NCI-H1930 (cell line): ENCODE results near the gene CRYZL1.

Experiments used
- DNase-seq, 2 experiments: peaks; one replicate each; lab custom pipeline; 2025; lab: John Stamatoyannopoulos, UW

The CRYZL1 gene

DNA sequence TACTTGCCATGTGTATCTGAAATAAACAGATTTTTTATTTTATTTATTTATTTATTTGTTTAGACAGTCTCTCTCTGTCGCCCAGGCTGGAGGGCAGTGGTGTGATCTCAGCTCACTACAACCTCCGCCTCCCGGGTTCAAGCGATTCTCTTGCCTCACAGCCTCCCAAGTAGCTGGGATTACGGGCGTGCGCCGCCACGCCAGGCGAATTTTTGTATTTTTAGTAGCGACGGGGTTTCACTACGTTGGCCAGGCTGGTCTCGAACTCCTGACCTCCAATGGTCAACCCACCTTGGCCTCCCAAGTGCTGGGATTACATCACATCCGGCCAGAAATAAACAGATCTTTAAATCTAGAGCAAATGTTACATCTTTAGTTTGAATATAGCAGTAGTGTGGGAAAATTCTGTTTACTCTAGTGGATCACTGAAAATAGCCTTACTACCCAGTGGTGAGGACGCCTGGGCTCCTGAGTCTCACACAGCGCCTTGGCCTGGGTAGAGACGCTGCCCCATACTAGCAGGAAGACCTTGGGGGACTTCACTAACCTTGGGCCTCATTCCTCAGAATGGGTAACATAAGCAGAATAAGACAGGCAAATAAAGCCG, 100.3 kb downstream of the CRYZL1 start:
- no peak for DNase-seq

DNA sequence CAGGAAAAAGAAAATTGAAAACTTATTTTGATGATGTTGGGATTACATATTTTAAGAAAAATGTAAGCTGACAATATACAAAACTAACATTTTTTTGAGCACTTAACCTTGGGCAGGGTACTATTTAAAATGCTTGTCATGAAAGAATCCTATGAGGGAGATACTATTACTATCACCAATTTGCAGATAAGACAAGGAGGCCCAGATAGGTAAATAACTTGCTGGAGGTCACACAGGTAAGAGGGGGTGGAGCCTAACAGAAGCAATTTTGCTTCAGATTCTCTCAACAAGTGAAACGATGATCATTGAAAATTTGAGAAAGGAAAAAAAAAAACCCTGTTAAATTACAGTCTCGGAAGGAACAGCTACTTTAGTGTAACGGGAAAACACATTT, 100.8 kb downstream of the CRYZL1 start:
- no peak for DNase-seq

DNA sequence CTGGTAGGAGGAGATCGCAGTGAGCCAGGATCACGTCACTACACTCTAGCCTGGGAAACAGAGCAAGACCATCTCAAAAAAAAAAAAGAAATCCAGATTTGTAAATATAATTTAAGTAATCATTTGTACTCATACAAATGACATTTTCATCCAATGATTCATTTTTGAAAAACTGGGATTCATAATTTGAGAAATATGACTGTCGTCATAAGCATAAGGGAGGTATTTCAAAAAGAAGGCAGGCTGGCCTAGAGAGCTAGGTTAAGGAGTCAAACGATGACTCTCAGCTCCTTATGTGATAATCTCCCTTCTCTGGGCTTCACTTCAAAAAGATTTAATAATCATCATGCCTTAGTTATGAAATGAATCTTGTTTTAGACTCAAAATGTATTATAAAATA, 101.9 kb downstream of the CRYZL1 start:
- no peak for DNase-seq
